Medulla oblongata (tissue), 1 donor: ENCODE results near the gene PTPRT.
A peak's percentile ranks its signal among the peaks of the same experiment; 100 is the strongest.

Source experiments
- DNase-seq: peaks from one replicate; pipeline ENCODE4 v3.0.0-alpha.2; 2015; ENCODE audit errors: extremely low spot score

The PTPRT gene

GRCh38 chr20:42472198-42472597 is 717.5 kb downstream of the PTPRT start:
- no peak for DNase-seq

- DNase-seq, result no peak
These were observed 727.6 kb downstream of the PTPRT start for GRCh38 chr20:42461965-42462593.

GRCh38 chr20:42461291-42461690 is 728.4 kb downstream of the PTPRT start:
- no peak for DNase-seq

- DNase-seq, result no peak
These were observed 742.4 kb downstream of the PTPRT start for GRCh38 chr20:42447270-42447669.

GRCh38 chr20:42444799-42445198 is 744.9 kb downstream of the PTPRT start:
- no peak for DNase-seq

- DNase-seq, result no peak
These were observed 746.5 kb downstream of the PTPRT start for GRCh38 chr20:42443200-42443599.

- DNase-seq, result no peak
These were observed 747.0 kb downstream of the PTPRT start for GRCh38 chr20:42442716-42443115.

- DNase-seq, result peak; percentile 7
These were observed 747.8 kb downstream of the PTPRT start for GRCh38 chr20:42441864-42442331.

- DNase-seq, result no peak
These were observed 748.4 kb downstream of the PTPRT start for GRCh38 chr20:42441196-42441863.

- DNase-seq, result peak; percentile 21
These were observed 754.5 kb downstream of the PTPRT start for GRCh38 chr20:42435230-42435629.

- DNase-seq, result no peak
These were observed 757.0 kb downstream of the PTPRT start for GRCh38 chr20:42432496-42433334.

- DNase-seq, result no peak
These were observed 759.1 kb downstream of the PTPRT start for GRCh38 chr20:42430598-42430997.

GRCh38 chr20:42429761-42430458 is 759.8 kb downstream of the PTPRT start:
- DNase-seq, result no peak

- DNase-seq, result no peak
These were observed 769.7 kb downstream of the PTPRT start for GRCh38 chr20:42419814-42420532.

GRCh38 chr20:42406826-42407225 is 782.9 kb downstream of the PTPRT start:
- DNase-seq, result no peak

- no peak for DNase-seq
These were observed 787.3 kb downstream of the PTPRT start for GRCh38 chr20:42402455-42402854.

GRCh38 chr20:42401613-42402012 is 788.1 kb downstream of the PTPRT start:
- no peak for DNase-seq

GRCh38 chr20:42399802-42400201 is 789.9 kb downstream of the PTPRT start:
- DNase-seq, result no peak

GRCh38 chr20:42392442-42392841 is 797.3 kb downstream of the PTPRT start:
- DNase-seq, result no peak

- no peak for DNase-seq
These were observed 797.9 kb downstream of the PTPRT start for GRCh38 chr20:42391807-42392206.

GRCh38 chr20:42380287-42380686 is 809.4 kb downstream of the PTPRT start:
- DNase-seq, result peak; percentile 57
